Measurements from ENCODE around the gene SNX30. TPM values are rescaled to one million over a fixed set of nuclear protein-coding genes. Genes with fewer than 3 reads are reported as not detected.

SNX30 gene
- total and polyA plus RNA-seq, 2 donors (not counting 1 experiment from before 2014, with no cell fraction given): 3.8 to 20.6 TPM

- no peak overlapping the region for H3K27ac Mint-ChIP-seq
- Histone ChIP-seq H3K36me3 (replicated peaks in 1 of 2; ENCODE audit: control extremely low read depth in 1 of 2, control insufficient read depth in 1 of 2, extremely low read depth in 1 of 2, insufficient read depth in 2 of 2, low read length in 1 of 2) (peaks cover 0 to 2% of the 10 kb centered on the region in 2 experiments), H3K4me2 (replicated peaks; ENCODE audit: low read depth, low read length, poor library complexity, severe bottlenecking) (peak overlapping the region; percentile 46), H3K27me3 (replicated peaks in 1 of 4; ENCODE audit: control extremely low read depth in 1 of 4, control insufficient read depth in 3 of 4, insufficient read depth in 4 of 4, low read length in 3 of 4) (no peaks in the 10 kb centered on the region), H3K4me3 (ENCODE audit: control extremely low read depth in 1 of 5, extremely low read depth in 1 of 5, insufficient read depth in 1 of 5, low read depth in 2 of 5, low read length in 4 of 5) (no peak overlapping the region), H3K4me1 (ENCODE audit: control insufficient read depth in 2 of 2, insufficient read depth in 2 of 2, low read length in 2 of 2) (peaks cover 38 to 41% of the 10 kb centered on the region in 2 donors), H3K9me3 (ENCODE audit: control extremely low read depth in 1 of 3, control insufficient read depth in 2 of 3, insufficient read depth in 1 of 3, low read length in 2 of 3) (no peaks in the 10 kb centered on the region), H3K79me2 (ENCODE audit: control insufficient read depth, insufficient read depth, low read length) (no peaks in the 10 kb centered on the region), H4K20me1 (ENCODE audit: control insufficient read depth, insufficient read depth, low read length, poor library complexity, severe bottlenecking) (no peaks in the 10 kb centered on the region), H3K27ac (ENCODE audit: low read length in 2 of 2) (peak overlapping the region in 1 of 2 donors; percentile 35), H3K9ac (ENCODE audit: low read length) (no peak overlapping the region), H2AFZ (ENCODE audit: insufficient read depth, low read depth, low read length, poor library complexity, severe bottlenecking) (no peak overlapping the region)
- ATAC-seq (ENCODE audit: low read depth): peak; percentile 39
- intact Hi-C loops (cut with micrococcal nuclease): no loop called here
- H3K4me3 Mint-ChIP-seq: no peak overlapping the region
- no peak for TF ChIP-seq EZH2 (IDR thresholded peaks at IDR 0.05; ENCODE audit: borderline replicate concordance, insufficient read depth, low read depth, low read length, poor library complexity, severe bottlenecking)
- TF ChIP-seq, protein P1, sequence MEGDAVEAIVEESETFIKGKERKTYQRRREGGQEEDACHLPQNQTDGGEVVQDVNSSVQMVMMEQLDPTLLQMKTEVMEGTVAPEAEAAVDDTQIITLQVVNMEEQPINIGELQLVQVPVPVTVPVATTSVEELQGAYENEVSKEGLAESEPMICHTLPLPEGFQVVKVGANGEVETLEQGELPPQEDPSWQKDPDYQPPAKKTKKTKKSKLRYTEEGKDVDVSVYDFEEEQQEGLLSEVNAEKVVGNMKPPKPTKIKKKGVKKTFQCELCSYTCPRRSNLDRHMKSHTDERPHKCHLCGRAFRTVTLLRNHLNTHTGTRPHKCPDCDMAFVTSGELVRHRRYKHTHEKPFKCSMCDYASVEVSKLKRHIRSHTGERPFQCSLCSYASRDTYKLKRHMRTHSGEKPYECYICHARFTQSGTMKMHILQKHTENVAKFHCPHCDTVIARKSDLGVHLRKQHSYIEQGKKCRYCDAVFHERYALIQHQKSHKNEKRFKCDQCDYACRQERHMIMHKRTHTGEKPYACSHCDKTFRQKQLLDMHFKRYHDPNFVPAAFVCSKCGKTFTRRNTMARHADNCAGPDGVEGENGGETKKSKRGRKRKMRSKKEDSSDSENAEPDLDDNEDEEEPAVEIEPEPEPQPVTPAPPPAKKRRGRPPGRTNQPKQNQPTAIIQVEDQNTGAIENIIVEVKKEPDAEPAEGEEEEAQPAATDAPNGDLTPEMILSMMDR (IDR thresholded peaks at IDR 0.05): no peak
- H3K9me3 Mint-ChIP-seq (ENCODE audit: insufficient read depth): no peaks in the 10 kb centered on the region
- peaks cover 49% of the 10 kb centered on the region for H3K4me1 Mint-ChIP-seq
- POLR2A ChIA-PET: no interaction called here
- CTCF ChIA-PET: interaction anchor here (0.6 to 2.6 kb wide), 4 partner anchors 12 to 455 kb away, joined by 3 to 19 read pairs (median 7); no protein-coding TSS in a partner anchor
- peak; percentile 34 for DNase-seq
- 52% methylated on average over 2 of the region's 6 CpGs for WGBS (ENCODE audit: insufficient coverage)
- H3K27me3 Mint-ChIP-seq: no peaks in the 10 kb centered on the region
Observed at GRCh38 chr9:112858005-112858404, 107.4 kb downstream of the SNX30 start.

- peaks cover 45 to 47% of the 10 kb centered on the region in 2 donors for H3K4me1 ChIP-seq (ENCODE audit: control insufficient read depth in 2 of 2, insufficient read depth in 2 of 2, low read length in 2 of 2)
Observed at GRCh38 chr9:112858625-112859147, 108.1 kb downstream of the SNX30 start.

More at GRCh38 chr9:112858625-112859147, 108.1 kb downstream of the SNX30 start:
- CTCF ChIA-PET: interaction anchor here (0.7 to 2.6 kb wide), 3 partner anchors 13 to 44 kb away, joined by 3 to 19 read pairs (median 9); no protein-coding TSS in a partner anchor
- intact Hi-C loops (cut with micrococcal nuclease): no loop called here
- H3K4me3 ChIP-seq (ENCODE audit: control extremely low read depth in 1 of 5, extremely low read depth in 1 of 5, insufficient read depth in 1 of 5, low read depth in 2 of 5, low read length in 4 of 5): no peak overlapping the region
- no peak overlapping the region for H2AFZ ChIP-seq (ENCODE audit: insufficient read depth, low read depth, low read length, poor library complexity, severe bottlenecking)
- peaks cover 0 to 2% of the 10 kb centered on the region in 2 experiments for H3K36me3 ChIP-seq (replicated peaks in 1 of 2; ENCODE audit: control extremely low read depth in 1 of 2, control insufficient read depth in 1 of 2, extremely low read depth in 1 of 2, insufficient read depth in 2 of 2, low read length in 1 of 2)
- H3K9me3 ChIP-seq (ENCODE audit: control extremely low read depth in 1 of 3, control insufficient read depth in 2 of 3, insufficient read depth in 1 of 3, low read length in 2 of 3): no peaks in the 10 kb centered on the region
- H3K27ac ChIP-seq (ENCODE audit: low read length in 2 of 2): peak overlapping the region; percentile 15 to 22
- peak; percentile 82 for ATAC-seq (ENCODE audit: low read depth)
- H3K9ac ChIP-seq (ENCODE audit: low read length): no peak overlapping the region
- H3K27ac Mint-ChIP-seq: peak overlapping the region; percentile 70
- H4K20me1 ChIP-seq (ENCODE audit: control insufficient read depth, insufficient read depth, low read length, poor library complexity, severe bottlenecking): no peaks in the 10 kb centered on the region
- H3K4me3 Mint-ChIP-seq: peak overlapping the region; percentile 65
- WGBS (ENCODE audit: insufficient coverage): 0% methylated on average over 2 of the region's 6 CpGs
- peak overlapping the region; percentile 46 for H3K4me2 ChIP-seq (replicated peaks; ENCODE audit: low read depth, low read length, poor library complexity, severe bottlenecking)
- H3K79me2 ChIP-seq (ENCODE audit: control insufficient read depth, insufficient read depth, low read length): no peaks in the 10 kb centered on the region
- H3K27me3 Mint-ChIP-seq: no peaks in the 10 kb centered on the region
- H3K4me1 Mint-ChIP-seq: peaks cover 56% of the 10 kb centered on the region
- H3K9me3 Mint-ChIP-seq (ENCODE audit: insufficient read depth): no peaks in the 10 kb centered on the region
- TF ChIP-seq, protein P1 (IDR thresholded peaks at IDR 0.05): peak; percentile 18
- no peak for TF ChIP-seq EZH2 (IDR thresholded peaks at IDR 0.05; ENCODE audit: borderline replicate concordance, insufficient read depth, low read depth, low read length, poor library complexity, severe bottlenecking)
- POLR2A ChIA-PET: no interaction called here
- H3K27me3 ChIP-seq (replicated peaks in 1 of 4; ENCODE audit: control extremely low read depth in 1 of 4, control insufficient read depth in 3 of 4, insufficient read depth in 4 of 4, low read length in 3 of 4): no peaks in the 10 kb centered on the region
- DNase-seq: peak; percentile 64

Data from B cell (primary cell).